Measurements from ENCODE around the gene CXCL11. TPM values are rescaled to one million over a fixed set of nuclear protein-coding genes. Genes with fewer than 3 reads are reported as not detected.
"Not testable (repeated sequence)": the region's sequence is repeated elsewhere in the genome, so short reads cannot be mapped to it uniquely, and the experiment has no call there.

Gene CXCL11
- total RNA-seq, 1 donor from 2014 or later = 0.62 TPM

DNA sequence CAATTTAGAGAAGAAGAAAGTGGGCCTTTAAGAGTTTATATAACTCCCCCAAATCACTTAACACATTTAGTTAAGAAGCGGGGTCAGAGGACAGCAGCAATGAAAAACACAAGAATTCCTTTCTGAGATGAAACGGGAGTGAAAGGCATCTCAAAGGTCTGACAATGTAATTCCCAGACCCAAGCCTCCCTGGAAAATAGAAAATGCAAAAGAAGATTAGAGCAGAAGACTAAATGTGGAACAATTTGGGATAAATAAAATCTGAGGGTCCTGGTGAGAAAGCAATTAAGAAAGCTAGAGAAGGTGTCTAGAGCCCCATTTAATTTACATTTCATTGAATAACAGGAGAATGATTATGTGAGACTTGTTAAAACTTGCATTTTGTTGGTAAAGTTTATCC, 19.6 kb upstream of the CXCL11 start:
- DNase-seq (no peak), ATAC-seq (no peak)
- H3K4me1 ChIP-seq = no peaks in the 10 kb centered on the region
- no peak overlapping the region for H3K4me3 ChIP-seq
- intact Hi-C loops (cut with DNase I) = no loop called here
- no peaks in the 10 kb centered on the region for H3K9me3 ChIP-seq
- H3K36me3 ChIP-seq = no peaks in the 10 kb centered on the region
- TF ChIP-seq, protein P1, sequence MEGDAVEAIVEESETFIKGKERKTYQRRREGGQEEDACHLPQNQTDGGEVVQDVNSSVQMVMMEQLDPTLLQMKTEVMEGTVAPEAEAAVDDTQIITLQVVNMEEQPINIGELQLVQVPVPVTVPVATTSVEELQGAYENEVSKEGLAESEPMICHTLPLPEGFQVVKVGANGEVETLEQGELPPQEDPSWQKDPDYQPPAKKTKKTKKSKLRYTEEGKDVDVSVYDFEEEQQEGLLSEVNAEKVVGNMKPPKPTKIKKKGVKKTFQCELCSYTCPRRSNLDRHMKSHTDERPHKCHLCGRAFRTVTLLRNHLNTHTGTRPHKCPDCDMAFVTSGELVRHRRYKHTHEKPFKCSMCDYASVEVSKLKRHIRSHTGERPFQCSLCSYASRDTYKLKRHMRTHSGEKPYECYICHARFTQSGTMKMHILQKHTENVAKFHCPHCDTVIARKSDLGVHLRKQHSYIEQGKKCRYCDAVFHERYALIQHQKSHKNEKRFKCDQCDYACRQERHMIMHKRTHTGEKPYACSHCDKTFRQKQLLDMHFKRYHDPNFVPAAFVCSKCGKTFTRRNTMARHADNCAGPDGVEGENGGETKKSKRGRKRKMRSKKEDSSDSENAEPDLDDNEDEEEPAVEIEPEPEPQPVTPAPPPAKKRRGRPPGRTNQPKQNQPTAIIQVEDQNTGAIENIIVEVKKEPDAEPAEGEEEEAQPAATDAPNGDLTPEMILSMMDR (IDR thresholded peaks at IDR 0.05) = no peak
- H3K27me3 ChIP-seq (ENCODE audit: low read depth) = no peaks in the 10 kb centered on the region
- H3K27ac ChIP-seq = no peak overlapping the region

DNA sequence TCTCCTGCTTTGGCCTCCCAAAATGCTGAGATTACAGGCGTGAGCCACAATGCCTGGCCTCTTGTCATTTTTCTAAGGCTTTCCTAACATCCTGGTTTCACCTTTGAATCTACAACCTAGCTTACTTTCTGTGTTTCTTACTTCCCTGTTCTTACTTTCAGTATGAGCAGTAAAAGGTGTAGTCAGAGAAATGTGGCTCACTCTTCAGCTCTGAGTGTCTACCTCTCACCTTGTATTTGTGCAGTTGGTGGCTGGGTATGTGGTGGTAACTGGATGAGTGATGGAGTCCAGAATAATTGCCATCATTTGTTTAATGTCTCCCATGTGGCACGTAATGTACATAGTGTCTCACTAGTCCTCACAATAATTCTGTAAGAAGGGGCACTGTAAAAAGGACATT, 19.1 kb upstream of the CXCL11 start:
- Histone ChIP-seq H3K9me3 (no peaks in the 10 kb centered on the region), H3K36me3 (no peaks in the 10 kb centered on the region), H3K27me3 (ENCODE audit: low read depth) (no peaks in the 10 kb centered on the region), H3K4me1 (no peaks in the 10 kb centered on the region), H3K27ac (no peak overlapping the region), H3K4me3 (no peak overlapping the region)
- intact Hi-C loops (cut with DNase I) = no loop called here
- TF ChIP-seq, protein P1 (IDR thresholded peaks at IDR 0.05) = no peak
- DNase-seq (no peak), ATAC-seq (no peak)

DNA sequence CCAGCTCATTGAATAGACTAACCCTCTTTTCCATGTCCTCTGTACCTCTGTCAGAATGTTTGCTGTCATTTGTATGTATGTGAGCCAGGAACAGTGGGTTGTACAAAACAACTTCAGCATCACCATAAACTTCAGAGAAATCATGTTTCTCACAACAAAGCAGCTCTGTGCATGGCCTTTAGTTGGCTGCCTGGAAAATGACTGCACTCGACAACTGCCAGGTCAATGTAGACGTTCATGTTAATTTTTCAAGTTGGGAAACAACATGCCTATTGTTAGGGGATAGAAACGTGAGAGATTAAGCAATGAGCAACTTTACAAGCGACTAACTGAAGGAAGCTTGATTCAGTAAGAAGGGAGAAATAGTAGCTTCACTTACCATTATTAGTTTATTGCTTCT, 17.9 kb upstream of the CXCL11 start:
- Histone ChIP-seq H3K9me3 (no peaks in the 10 kb centered on the region), H3K27me3 (ENCODE audit: low read depth) (no peaks in the 10 kb centered on the region), H3K4me3 (no peak overlapping the region), H3K4me1 (no peaks in the 10 kb centered on the region), H3K36me3 (no peaks in the 10 kb centered on the region), H3K27ac (no peak overlapping the region)
- ATAC-seq = no peak
- no peak for DNase-seq
- intact Hi-C loops (cut with DNase I) = no loop called here
- TF ChIP-seq, protein P1 (IDR thresholded peaks at IDR 0.05) = no peak

DNA sequence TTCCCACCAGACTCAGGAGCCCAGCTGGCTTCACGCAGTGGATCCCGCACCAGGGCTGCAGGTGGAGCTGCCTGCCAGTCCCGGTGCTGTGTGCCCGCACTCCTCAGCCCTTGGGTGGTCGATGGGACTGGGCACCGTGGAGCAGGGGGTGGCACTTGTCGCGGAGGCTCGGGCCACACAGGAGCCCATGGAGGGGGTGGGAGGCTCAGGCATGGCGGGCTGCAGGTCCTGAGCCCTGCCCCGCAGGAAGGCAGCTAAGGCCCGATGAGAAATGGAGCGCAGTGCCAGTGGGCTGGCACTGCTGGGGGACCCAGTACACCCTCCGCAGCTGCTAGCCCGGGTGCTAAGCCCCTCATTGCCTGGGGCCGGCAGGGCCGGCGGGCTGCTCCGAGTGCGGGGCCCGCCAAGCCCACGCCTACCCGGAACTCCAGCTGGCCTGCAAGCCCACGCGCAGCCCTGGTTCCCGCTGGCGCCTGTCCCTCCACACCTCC, 14.7 kb upstream of the CXCL11 start:
- H3K36me3 ChIP-seq; H3K27ac ChIP-seq; H3K4me1 ChIP-seq; H3K27me3 ChIP-seq (ENCODE audit: low read depth); intact Hi-C loops (cut with DNase I); DNase-seq; H3K9me3 ChIP-seq; ATAC-seq; H3K4me3 ChIP-seq: not testable (repeated sequence)

DNA sequence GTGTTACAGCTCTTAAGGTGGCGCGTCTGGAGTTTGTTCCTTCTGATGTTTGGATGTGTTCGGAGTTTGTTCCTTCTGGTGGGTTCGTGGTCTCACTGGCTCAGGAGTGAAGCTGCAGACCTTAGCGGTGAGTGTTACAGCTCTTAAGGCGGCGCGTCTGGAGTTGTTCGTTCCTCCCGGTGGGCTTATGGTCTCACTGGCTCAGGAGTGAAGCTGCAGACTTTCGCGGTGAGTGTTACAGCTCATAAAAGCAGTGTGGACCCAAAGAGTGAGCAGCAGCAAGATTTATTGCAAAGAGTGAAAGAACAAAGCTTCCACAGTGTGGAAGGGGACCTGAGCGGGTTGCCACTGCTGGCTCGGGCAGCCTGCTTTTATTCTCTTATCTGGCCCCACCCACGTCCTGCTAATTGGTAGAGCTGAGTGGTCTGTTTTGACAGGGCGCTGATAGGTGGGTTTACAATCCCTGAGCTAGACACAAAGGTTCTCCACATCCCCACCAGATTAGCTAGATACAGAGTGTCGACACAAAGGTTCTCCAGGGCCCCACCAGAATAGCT, 14.1 kb upstream of the CXCL11 start:
- intact Hi-C loops (cut with DNase I); H3K4me3 ChIP-seq; DNase-seq; H3K9me3 ChIP-seq; H3K4me1 ChIP-seq; H3K27me3 ChIP-seq (ENCODE audit: low read depth); ATAC-seq; H3K36me3 ChIP-seq; H3K27ac ChIP-seq: not testable (repeated sequence)

DNA sequence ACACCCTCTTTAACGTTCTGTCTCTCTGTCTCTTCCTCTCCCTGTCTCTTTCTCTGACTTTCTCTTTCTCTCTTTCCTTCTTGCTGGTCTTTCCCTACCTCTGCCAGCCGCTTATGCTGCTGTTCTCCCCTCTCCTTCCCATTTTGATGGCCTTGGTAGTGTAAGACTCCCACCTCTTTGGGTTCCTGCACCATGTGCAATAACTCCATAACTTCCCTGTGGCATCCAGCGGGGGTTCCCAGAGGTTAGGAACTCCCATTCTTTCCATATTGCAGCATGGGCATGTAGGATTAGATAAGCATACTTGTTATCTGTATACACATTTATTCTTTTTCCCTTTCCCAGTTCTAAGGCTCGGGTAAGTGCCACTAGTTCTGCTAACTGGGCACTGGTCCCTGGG, 8.8 kb upstream of the CXCL11 start:
- intact Hi-C loops (cut with DNase I); H3K36me3 ChIP-seq; H3K27me3 ChIP-seq (ENCODE audit: low read depth); H3K4me1 ChIP-seq; DNase-seq; ATAC-seq; H3K9me3 ChIP-seq; H3K27ac ChIP-seq; H3K4me3 ChIP-seq: not testable (repeated sequence)

DNA sequence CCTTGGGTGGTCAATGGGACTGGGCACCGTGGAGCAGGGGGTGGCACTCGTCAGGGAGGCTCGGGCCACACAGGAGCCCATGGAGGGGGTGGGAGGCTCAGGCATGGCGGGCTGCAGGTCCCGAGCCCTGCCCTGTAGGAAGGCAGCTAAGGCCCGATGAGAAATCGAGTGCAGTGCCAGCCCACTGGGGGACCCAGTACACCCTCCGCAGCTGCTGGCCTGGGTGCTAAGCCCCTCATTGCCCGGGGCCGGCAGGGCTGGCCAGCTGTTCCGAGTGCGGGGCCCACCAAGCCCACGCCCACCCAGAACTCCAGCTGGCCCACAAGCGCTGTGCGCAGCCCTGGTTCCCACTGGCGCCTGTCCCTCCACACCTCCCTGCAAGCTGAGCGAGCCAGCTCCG, 7.4 kb upstream of the CXCL11 start:
- H3K9me3 ChIP-seq; H3K36me3 ChIP-seq; H3K27ac ChIP-seq; ATAC-seq; H3K27me3 ChIP-seq (ENCODE audit: low read depth); DNase-seq; H3K4me3 ChIP-seq; intact Hi-C loops (cut with DNase I); H3K4me1 ChIP-seq: not testable (repeated sequence)

DNA sequence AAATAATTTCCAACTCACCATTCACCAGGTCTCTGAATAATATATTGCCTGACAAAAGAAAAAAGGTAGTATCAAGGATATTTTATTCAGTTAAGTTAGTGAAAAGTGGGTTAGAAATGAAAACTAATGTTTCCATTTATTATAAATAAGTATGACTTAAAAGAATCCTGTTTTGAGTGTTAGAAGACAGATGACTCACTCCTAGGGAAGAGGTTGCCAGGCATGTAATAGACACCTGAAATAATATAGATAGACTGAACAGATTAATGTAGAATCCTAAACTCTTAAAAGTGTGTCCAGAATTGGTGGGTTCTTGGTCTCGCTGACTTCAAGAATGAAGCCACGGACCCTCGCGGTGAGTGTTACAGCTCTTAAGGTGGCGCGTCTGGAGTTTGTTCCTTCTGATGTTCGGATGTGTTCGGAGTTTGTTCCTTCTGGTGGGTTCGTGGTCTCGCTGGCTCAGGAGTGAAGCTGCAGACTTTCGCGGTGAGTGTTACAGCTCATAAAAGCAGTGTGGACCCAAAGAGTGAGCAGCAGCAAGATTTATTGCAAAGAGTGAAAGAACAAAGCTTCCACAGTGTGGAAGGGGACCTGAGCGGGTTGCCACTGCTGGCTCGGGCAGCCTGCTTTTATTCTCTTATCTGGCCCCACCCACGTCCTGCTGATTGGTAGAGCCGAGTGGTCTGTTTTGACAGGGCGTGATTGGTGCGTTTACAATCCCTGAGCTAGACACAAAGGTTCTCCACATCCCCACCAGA, 6.5 kb upstream of the CXCL11 start:
- intact Hi-C loops (cut with DNase I); ATAC-seq: not testable (repeated sequence)

More for the DNA sequence above, 6.5 kb upstream of the CXCL11 start:
- H3K4me1 ChIP-seq; DNase-seq; H3K36me3 ChIP-seq; H3K9me3 ChIP-seq; H3K27ac ChIP-seq; H3K27me3 ChIP-seq (ENCODE audit: low read depth); H3K4me3 ChIP-seq: not testable (repeated sequence)
